Measurements from ENCODE around the gene WLS.

WLS gene

GRCh38 chr1:68081775-68082283, 150.5 kb downstream of the WLS start:
- DNase-seq (ENCODE audit: low spot score) = no peak

- no peak for DNase-seq (ENCODE audit: low spot score)
Observed at GRCh38 chr1:68078647-68079046, 153.7 kb downstream of the WLS start.
